Measurements from ENCODE around the gene ZIM2. TPM values are rescaled to one million over a fixed set of nuclear protein-coding genes. Genes with fewer than 3 reads are reported as not detected.
A peak's percentile ranks its signal among the peaks of the same experiment; 100 is the strongest.

ZIM2 gene
- total and polyA plus RNA-seq, 12 donors = 0.06 to 0.15 (median 0.13) TPM; not detected in 8

DNA sequence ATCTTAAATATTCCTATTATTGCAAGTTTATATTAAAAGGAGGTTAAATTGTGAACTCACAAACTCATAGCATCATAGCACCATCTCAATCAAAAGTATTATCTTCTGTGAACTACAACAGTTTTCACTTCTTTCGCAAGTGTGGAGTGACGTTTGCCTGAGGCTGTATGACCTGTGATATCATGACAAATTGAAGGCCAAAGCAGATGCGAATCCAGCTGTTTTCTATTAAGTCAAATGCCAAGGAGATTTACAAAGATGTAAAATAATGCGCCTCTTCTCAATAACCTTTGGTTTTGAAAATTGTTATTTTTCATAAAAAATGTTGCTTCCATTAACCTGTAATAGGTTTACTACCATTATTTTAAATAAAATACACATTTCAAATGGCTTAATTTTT, 7.6 kb upstream of the ZIM2 start:
- TF ChIP-seq CTCF (IDR thresholded peaks at IDR 0.05) = no peak
- WGBS, 2 donors = 82 to 84% methylated on average over 4 of the region's 4 CpGs

DNA sequence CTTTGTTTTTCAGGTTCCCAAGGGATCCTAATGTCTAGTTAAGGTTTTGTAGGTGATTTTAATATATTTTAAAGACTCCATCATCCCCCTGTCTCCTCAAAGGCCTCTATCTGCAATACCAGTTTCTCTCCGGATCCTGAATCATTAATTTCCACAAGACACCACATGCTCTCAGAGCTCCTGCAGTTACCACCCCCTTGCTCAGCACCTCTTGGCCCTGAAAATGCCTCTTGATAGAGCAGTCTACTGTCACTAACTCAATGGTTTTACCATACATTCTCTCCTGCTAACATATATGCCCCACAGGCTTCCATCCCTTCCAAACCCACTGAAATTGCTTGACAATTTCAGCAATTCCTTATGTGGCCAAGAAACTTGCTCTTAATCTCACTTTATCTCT, 1.9 kb upstream of the ZIM2 start:
- Histone ChIP-seq H3K27ac (no peak overlapping the region), H3K4me3 (no peak overlapping the region), H3K4me1 (peaks cover 0 to 16% (median 0%) of the 10 kb centered on the region in 9 donors), H3K36me3 (no peaks in the 10 kb centered on the region), H3K9me3 (peaks cover 0 to 33% (median 0%) of the 10 kb centered on the region in 11 donors), H3K27me3 (peaks cover 0 to 21% (median 0%) of the 10 kb centered on the region in 7 donors)
- intact Hi-C loops (cut with DNase I) = no loop called here
- ATAC-seq (no peak), DNase-seq (no peak)
- 87 to 95% methylated on average over 1 of the region's 1 CpG for WGBS, 2 donors
- no peak for TF ChIP-seq CTCF (IDR thresholded peaks at IDR 0.05)

More for the DNA sequence above, 7.6 kb upstream of the ZIM2 start:
- intact Hi-C loops (cut with DNase I) = no loop called here
- Histone ChIP-seq H3K4me3 (no peak overlapping the region), H3K4me1 (no peaks in the 10 kb centered on the region), H3K9me3 (peaks cover 0 to 9% (median 0%) of the 10 kb centered on the region in 11 donors), H3K27ac (no peak overlapping the region), H3K27me3 (peaks cover 0 to 15% (median 0%) of the 10 kb centered on the region in 7 donors), H3K36me3 (no peaks in the 10 kb centered on the region)
- no peak for ATAC-seq
- DNase-seq = no peak

DNA sequence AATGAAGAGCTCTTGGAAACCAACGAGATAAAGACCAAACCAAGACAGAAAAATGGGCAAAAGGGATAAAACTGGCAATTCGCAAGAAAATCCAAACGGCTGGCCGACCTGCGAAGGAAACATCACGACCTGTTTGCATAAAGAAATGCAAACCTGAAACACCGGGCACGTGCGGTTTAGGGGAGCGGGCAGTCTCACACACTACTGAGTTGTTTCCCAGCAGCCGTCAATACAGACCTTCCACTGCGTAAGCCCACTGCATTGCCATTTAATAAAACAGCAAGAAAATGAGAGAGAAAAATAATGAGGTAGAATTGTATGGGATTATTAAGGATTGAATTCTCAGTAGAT, 642 bp upstream of the ZIM2 start:
- ATAC-seq = no peak
- no peak overlapping the region for H3K27ac ChIP-seq
- TF ChIP-seq CTCF (IDR thresholded peaks at IDR 0.05) = no peak
- WGBS, 2 donors = 47 to 50% methylated on average over 12 of the region's 12 CpGs
- intact Hi-C loops (cut with DNase I) = no loop called here
- H3K4me3 ChIP-seq = peak overlapping the region in 1 of 10 donors; percentile 70
- no peaks in the 10 kb centered on the region for H3K36me3 ChIP-seq
- DNase-seq = no peak
- H3K27me3 ChIP-seq = peaks cover 0 to 21% (median 0%) of the 10 kb centered on the region in 7 donors
- H3K9me3 ChIP-seq = peaks cover 0 to 42% (median 0%) of the 10 kb centered on the region in 11 donors
- peaks cover 0 to 22% (median 4%) of the 10 kb centered on the region in 9 donors for H3K4me1 ChIP-seq

GRCh38 chr19:56839652-56840450, 675 bp downstream of the ZIM2 start:
- 46 to 53% methylated on average over 45 to 48 of the region's 48 CpGs for WGBS, 2 donors
- Histone ChIP-seq H3K27me3 (peaks cover 0 to 21% (median 0%) of the 10 kb centered on the region in 7 donors), H3K4me3 (peak overlapping the region; percentile 16 to 70 (median 58)), H3K27ac (peak overlapping the region; percentile 35 to 91 (median 71)), H3K9me3 (peaks cover 0 to 42% (median 0%) of the 10 kb centered on the region in 11 donors), H3K36me3 (no peaks in the 10 kb centered on the region), H3K4me1 (peaks cover 0 to 22% (median 4%) of the 10 kb centered on the region in 9 donors)
- DNase-seq (peak; percentile 90 to 95), ATAC-seq (peak; percentile 61 to 76 (median 68))
- intact Hi-C loops (cut with DNase I) = loop anchor here in 2 of 10 donors (5.0 to 10.0 kb wide), 2 partner anchors 85 to 93 kb away; no protein-coding TSS in a partner anchor
- no peak for TF ChIP-seq CTCF (IDR thresholded peaks at IDR 0.05)
